Subcutaneous adipose tissue (tissue), 4 donors: ENCODE data around the gene CYP1A2. TPM values are rescaled to one million over a fixed set of nuclear protein-coding genes. Genes with fewer than 3 reads are reported as not detected.

Experiments
- total RNA-seq, 4 donors: library from RNA; depleted of rRNA; stranded (reverse); fragments of >200 nt; gene quantifications; one replicate each; pipeline ENCODE4 v1.1.0, GENCODE V29; 2016
- TF ChIP-seq, protein P1 (sequence below): fragments of 450-650 bp; IDR thresholded peaks from one replicate; pipeline ENCODE4 v1.5.1; 2016; ENCODE audit warnings: low read depth, mild to moderate bottlenecking, control low read depth, antibody characterized with exemption, moderate library complexity

CYP1A2 gene
- total RNA-seq, 4 donors from 2014 or later, result not detected

DNA sequence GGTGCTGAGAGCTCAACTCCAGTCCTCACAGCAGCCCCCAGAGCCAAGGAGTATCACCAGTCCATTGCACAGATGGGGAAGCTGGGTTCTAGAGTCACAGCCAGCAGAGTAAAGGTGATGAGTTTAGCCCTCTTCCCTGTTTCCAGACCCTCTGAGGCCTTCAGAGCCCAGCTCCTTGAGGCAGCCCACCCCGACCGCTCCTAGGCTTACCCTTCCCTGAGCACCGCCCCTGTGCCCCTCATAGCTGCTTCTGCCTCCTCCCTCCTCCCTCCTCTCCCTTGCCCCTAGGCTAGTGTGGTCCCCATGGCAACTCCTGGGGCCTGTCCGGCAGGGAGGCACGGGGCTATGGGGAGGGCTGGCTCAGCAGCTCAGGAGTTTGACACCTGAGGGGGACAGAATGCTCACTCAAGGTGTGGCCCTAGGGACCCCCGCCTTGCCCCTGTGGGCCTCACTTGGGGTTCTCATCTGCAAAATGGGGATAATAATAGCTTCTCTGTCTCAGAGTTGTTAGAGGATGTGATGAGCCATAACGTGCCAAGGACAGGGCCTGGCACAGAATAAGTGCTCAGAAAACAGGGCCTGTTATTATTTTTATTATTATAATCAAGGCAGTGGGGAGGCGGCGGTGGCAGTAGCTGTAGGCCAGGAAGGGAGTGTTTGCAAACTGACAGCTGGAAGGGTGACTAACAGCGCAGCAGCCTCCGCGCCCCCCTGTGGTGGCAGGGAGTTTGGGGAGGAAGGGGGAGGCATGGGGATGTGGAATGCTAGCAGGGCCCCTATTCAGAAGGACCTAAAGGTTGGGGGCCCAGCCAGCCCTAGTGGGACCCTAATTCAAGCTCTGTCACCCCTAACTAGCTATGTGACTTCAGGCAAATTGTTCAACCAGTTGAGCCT is 44.7 kb downstream of the CYP1A2 start:
- TF ChIP-seq, protein P1, sequence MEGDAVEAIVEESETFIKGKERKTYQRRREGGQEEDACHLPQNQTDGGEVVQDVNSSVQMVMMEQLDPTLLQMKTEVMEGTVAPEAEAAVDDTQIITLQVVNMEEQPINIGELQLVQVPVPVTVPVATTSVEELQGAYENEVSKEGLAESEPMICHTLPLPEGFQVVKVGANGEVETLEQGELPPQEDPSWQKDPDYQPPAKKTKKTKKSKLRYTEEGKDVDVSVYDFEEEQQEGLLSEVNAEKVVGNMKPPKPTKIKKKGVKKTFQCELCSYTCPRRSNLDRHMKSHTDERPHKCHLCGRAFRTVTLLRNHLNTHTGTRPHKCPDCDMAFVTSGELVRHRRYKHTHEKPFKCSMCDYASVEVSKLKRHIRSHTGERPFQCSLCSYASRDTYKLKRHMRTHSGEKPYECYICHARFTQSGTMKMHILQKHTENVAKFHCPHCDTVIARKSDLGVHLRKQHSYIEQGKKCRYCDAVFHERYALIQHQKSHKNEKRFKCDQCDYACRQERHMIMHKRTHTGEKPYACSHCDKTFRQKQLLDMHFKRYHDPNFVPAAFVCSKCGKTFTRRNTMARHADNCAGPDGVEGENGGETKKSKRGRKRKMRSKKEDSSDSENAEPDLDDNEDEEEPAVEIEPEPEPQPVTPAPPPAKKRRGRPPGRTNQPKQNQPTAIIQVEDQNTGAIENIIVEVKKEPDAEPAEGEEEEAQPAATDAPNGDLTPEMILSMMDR, result no peak

DNA sequence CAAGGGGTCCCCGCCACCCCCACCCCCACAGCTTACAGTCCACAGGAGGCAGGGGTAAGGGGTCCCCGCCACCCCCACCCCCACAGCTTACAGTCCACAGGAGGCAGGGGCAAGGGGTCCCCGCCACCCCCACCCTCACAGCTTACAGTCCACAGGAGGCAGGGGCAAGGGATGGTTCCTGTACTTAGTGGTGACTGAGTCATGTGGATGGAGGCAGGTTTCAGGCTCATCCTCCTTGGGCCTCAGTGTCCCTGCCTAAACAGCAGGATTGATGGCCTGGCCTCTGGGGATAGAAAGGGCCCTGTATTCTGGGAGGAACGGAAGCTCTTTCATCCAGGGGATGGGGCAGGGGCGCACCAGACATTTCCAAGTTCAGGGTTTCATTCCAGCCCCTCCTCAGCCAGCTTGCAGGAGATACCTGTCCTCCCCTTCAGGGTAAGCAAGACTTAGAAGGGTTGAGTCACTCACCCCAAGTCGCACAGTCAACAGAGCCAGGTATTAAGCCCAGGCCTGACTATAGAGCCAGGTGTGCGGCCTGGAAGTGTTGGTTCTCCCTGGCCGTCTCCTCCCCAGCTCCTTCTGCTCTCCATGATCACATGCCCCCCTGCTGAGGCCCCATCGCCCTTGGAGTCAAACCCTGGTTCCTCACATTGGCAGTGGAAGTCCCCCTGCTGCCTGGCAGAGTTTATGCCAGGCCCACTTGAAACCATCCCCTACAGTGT is 45.8 kb downstream of the CYP1A2 start:
- TF ChIP-seq, protein P1, result no peak

DNA sequence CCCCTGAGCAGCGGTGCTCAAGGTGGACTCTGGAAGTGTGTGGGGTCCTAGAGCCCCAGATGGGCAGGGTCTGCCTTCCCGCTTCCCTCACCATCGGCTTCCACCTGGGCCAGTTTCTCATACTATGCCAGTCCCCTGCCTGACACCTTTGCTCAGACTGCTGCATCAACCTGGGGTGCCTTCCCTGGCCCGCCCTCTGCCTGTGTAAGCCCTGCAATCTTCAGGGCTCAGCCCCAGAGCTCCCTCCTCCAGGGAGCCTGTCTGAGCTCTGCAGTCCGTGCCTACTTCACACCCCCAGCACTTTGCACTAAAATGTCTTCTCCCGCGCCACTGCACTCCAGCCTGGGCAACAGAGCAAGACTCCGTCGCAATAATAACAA is 46.3 kb downstream of the CYP1A2 start:
- TF ChIP-seq, protein P1, result no peak

DNA sequence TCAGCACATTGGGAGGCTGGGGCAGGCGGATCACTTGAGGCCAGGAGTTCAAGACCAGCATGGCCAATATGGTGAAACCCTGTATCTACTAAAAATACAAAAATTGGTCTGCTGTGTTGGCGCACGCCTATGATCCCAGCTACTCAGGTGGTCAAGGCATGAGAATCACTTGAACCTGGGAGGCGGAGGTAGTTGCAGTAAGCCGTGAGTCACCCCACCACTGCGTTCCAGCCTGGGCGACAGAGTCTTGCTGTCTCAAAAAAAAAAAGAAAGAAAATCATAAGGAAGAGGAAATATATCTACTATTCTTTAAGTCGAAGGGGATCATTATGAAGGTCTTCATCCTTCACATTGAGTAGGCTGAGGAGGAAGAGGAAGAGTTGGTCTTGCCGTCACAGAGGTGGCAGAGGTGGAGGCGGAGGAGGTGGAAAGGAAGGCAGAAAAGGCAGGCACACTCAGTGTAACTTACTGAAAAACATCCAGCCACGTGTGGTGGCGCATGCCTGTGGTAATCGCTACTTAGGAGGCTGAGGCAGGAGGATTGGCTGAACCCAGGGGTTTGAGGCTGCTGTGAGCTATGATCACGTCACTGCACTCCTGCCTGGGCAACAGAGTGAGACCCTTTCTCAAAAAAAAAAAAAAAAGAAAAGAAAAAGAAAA is 47.5 kb downstream of the CYP1A2 start:
- TF ChIP-seq, protein P1, result no peak

DNA sequence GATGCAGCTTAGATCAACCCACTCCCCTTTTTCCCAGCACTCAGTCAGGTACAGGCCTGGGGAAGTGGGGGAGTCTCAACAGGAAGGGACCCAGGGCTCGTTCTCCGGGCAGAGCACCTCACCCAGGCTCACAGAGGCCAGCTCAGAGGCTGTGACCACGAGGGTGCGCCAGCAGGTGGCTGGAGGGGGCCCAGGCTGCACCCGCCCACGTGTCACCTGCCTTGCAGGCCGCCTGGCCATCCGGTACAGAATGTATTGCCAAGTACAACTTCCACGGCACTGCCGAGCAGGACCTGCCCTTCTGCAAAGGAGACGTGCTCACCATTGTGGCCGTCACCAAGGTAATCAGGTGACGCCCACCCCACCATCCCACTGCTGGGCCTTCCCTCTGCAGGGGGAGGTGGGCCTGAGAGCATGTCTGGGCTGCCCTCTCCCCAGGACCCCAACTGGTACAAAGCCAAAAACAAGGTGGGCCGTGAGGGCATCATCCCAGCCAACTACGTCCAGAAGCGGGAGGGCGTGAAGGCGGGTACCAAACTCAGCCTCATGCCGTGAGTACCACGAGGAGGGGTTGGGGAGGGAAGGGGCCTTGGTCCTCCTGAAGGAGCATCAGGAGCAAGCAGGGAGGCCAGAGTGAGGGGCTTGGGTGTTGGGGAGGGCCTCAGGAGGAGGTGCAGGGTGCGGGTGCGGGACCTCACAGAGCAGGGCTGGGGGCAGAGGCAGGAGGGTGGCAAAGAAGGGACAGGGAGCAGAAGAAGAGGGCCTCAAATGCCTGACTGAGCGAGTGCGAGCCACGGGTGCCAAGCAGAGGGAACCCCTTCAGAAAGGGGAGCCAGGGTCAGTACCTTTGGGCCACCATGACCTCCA is 50.0 kb downstream of the CYP1A2 start:
- TF ChIP-seq, protein P1, result no peak

DNA sequence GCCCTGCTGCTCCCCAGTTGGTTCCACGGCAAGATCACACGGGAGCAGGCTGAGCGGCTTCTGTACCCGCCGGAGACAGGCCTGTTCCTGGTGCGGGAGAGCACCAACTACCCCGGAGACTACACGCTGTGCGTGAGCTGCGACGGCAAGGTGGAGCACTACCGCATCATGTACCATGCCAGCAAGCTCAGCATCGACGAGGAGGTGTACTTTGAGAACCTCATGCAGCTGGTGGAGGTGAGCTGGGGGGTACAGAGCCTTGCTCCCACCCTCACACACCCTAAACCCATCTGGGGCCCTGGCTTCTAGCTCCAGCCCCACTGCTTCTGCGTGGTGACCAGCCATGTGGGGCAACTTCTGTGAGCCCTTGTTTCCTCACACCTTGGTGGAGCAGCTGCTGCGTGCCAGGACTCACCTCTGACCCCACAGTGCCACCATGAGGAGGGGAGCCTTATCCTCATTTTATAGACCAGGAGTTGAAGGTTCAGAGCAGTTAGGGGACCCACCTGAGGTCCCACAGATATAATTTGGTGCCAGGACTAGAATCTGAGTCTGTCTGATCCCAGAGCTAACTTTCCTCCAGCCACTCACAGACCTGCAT is 50.7 kb downstream of the CYP1A2 start:
- TF ChIP-seq, protein P1, result no peak
